Measurements from ENCODE around the gene WNK2. TPM values are rescaled to one million over a fixed set of nuclear protein-coding genes. Genes with fewer than 3 reads are reported as not detected.
A peak's percentile ranks its signal among the peaks of the same experiment; 100 is the strongest.

Gene WNK2
- total and polyA plus RNA-seq, 2 of the 4 experiments (the other 2 are of a cell fraction): not detected

DNA sequence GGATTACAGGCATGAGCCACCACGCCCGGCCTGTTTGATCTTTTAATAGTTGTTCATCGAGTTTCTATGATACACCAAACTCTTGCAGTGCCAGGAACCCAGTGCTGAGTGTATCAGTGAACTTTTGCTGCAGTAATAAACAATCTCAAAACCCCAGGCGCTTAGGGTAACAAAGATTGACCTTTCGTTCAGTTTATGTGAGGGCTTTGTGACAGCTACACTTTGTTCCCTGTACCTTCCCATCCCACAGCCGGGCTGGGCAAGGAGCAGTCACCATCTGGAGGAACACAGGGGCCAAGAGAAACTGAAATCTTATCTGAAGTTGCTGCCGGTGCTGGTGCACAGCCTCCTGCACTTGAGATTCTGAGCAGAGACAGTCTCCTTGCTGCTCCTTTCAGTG lies 17.2 kb upstream of the WNK2 start:
- Histone ChIP-seq H3K9me1 (ENCODE audit: insufficient read depth, low read length) (no peaks in the 10 kb centered on the region), H3K36me3 (ENCODE audit: control insufficient read depth, insufficient read depth, low read length) (no peaks in the 10 kb centered on the region), H2BK20ac (ENCODE audit: low read depth, low read length) (no peak overlapping the region), H3K9me3 (ENCODE audit: control insufficient read depth, insufficient read depth, low read length) (no peaks in the 10 kb centered on the region), H3K27me3 (ENCODE audit: control insufficient read depth, insufficient read depth, low read length) (peaks cover 18% of the 10 kb centered on the region), H2BK15ac (ENCODE audit: low read depth, low read length) (no peak overlapping the region), H2AFZ (replicated peaks; ENCODE audit: low read length, poor library complexity) (peak overlapping the region; percentile 70), H3K4me1 (ENCODE audit: control insufficient read depth, insufficient read depth, low read length) (no peaks in the 10 kb centered on the region), H3K14ac (replicated peaks; ENCODE audit: low read depth, low read length) (no peak overlapping the region), H4K91ac (ENCODE audit: insufficient read depth, low read depth, low read length) (no peak overlapping the region), H4K5ac (ENCODE audit: low read depth, low read length) (no peak overlapping the region), H3K4me2 (ENCODE audit: low read depth, low read length) (no peak overlapping the region), H3K23ac (ENCODE audit: low read depth, low read length) (no peak overlapping the region), H2BK5ac (ENCODE audit: low read depth, low read length, poor library complexity, severe bottlenecking) (no peak overlapping the region), H3K18ac (ENCODE audit: low read depth, low read length) (no peak overlapping the region), H3K79me1 (ENCODE audit: low read depth in 1 of 2, low read length in 2 of 2) (no peaks in the 10 kb centered on the region), H3K9ac (ENCODE audit: low read depth, low read length) (no peak overlapping the region), H2BK120ac (ENCODE audit: low read depth, low read length) (no peak overlapping the region), H2AK9ac (replicated peaks; ENCODE audit: low read depth, low read length, poor library complexity) (no peak overlapping the region), H3K4me3 (ENCODE audit: insufficient read depth, low read depth, low read length) (no peak overlapping the region), H2AK5ac (ENCODE audit: low read depth, low read length) (no peak overlapping the region), H3K4ac (ENCODE audit: low read depth, low read length) (no peak overlapping the region), H3K27ac (ENCODE audit: insufficient read depth, low read length) (no peak overlapping the region), H4K20me1 (ENCODE audit: insufficient read depth, low read length) (no peaks in the 10 kb centered on the region), H4K8ac (ENCODE audit: low read depth in 2 of 2, low read length in 2 of 2) (no peak overlapping the region), H3K56ac (ENCODE audit: extremely low read depth, insufficient read depth, low read length) (no peak overlapping the region)
- no TSS peak for BruUV-seq (replicated peaks)
- POLR2A ChIA-PET (ENCODE audit: unreplicated experiment): no interaction called here
- intact Hi-C loops (cut with micrococcal nuclease) (loop anchor here (10.0 kb wide), 2 partner anchors 212 to 798 kb away; no protein-coding TSS in a partner anchor), dilution Hi-C loops (cut with HindIII; ENCODE audit: low sequenced_read_pairs, unreplicated experiment) (no loop called here), in situ Hi-C loops (cut with MboI; ENCODE audit: low sequenced_read_pairs) (loop anchor here (25.0 kb wide), 1 partner anchor 796 kb away; the partner anchor contains the start of gene BARX1)
- TF ChIP-seq MAFK (IDR thresholded peaks at IDR 0.05; ENCODE audit: low read depth, low read length) (no peak), ELK1 (IDR thresholded peaks at IDR 0.05; ENCODE audit: borderline replicate concordance, low read depth, low read length) (no peak), MXI1 (IDR thresholded peaks at IDR 0.05; ENCODE audit: borderline replicate concordance, low read depth, low read length) (no peak), RFX5 (IDR thresholded peaks at IDR 0.05; ENCODE audit: low read depth, low read length) (no peak), NFE2L2 (IDR thresholded peaks at IDR 0.05; ENCODE audit: low read depth, low read length) (no peak), RAD21 (IDR thresholded peaks at IDR 0.05; ENCODE audit: low read length) (no peak), SMC3 (IDR thresholded peaks at IDR 0.05; ENCODE audit: low read depth, low read length) (no peak)
- no peak for ATAC-seq (ENCODE audit: low read depth)
- WGBS, 2 experiments (ENCODE audit: extremely low coverage in 2 of 2, insufficient read length in 1 of 2): 70% methylated on average over 2 of the region's 7 CpGs; no CpG with 5 or more reads in 1 of the 2 experiments
- CTCF ChIA-PET: interaction anchor here (0.7 kb wide), 1 partner anchor 47 kb away, joined by 3 read pairs; no protein-coding TSS in a partner anchor
- DNase-seq: no peak

All from IMR-90 (cell line).